Nucleus accumbens (tissue), 56 donors: ENCODE measurements around the gene AGO4.
"Not testable (repeated sequence)": the region's sequence is repeated elsewhere in the genome, so short reads cannot be mapped to it uniquely, and the experiment has no call there.

Experiments
- DNase-seq, 56 donors: peaks; one replicate each; lab custom pipeline; 2025; lab: John Stamatoyannopoulos, UW

AGO4 gene

GRCh38 chr1:35810096-35810881 lies 2.5 kb downstream of the AGO4 start:
- peak in 18 of 56 donors; percentile 1 to 76 (median 10) for DNase-seq

- not testable (repeated sequence) for DNase-seq
Observed at GRCh38 chr1:35812754-35813153, 4.9 kb downstream of the AGO4 start.

- no peak for DNase-seq
Observed at GRCh38 chr1:35825255-35825654, 17.4 kb downstream of the AGO4 start.

- no peak for DNase-seq
Observed at GRCh38 chr1:35832276-35832905, 24.6 kb downstream of the AGO4 start.

- no peak for DNase-seq
Observed at GRCh38 chr1:35833395-35833794, 25.6 kb downstream of the AGO4 start.

GRCh38 chr1:35834218-35834617 lies 26.4 kb downstream of the AGO4 start:
- DNase-seq, result no peak

- no peak for DNase-seq
Observed at GRCh38 chr1:35835398-35835797, 27.6 kb downstream of the AGO4 start.

DNA sequence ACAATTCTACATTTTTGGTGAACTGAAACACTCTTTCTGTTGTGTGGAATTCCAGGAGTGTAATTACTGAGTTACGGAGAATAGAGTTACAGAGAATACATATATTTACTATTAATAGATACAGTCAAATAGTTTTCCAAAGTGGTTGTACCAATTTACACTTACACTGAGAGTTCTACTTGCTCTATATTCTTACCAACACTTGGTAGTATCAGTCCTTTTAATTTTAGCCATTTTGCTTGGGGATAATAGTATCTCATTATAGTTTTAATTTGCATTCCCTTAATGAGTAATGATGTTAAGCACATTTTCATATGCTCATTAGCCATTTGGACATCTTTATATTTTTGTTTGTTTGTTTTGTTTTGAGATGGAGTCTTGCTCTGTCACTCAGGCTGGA lies 28.9 kb downstream of the AGO4 start:
- DNase-seq, result no peak

DNA sequence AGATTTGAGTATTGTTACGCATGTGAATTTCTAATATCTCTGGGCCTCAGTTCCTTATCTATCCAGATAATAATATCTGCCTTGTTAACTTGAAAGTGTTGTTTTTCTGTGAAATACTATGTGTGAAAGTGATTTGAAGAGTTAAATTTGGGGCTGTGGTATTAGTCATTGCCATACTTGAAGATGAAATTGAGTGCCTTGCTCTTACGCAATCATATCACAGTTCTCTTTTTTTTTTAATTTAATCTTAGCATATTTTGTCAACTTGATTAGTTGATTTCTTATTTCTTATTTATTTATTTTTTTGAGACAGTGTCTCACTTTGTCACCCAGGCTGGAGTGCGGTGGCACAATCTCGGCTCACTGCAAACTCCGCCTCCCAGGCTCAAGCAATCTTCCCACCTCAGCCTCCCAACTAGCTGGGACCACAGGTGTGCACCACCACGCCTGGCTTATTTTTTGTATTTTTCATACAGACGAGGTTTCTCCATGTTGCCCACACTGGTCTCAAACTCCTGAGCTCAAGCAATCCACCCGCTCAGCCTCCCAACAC lies 31.0 kb downstream of the AGO4 start:
- no peak for DNase-seq

- no peak for DNase-seq
Observed at GRCh38 chr1:35844826-35845225, 37.0 kb downstream of the AGO4 start.

GRCh38 chr1:35845766-35846165 lies 38.0 kb downstream of the AGO4 start:
- peak in 34 of 56 donors; percentile 0 to 47 (median 18) for DNase-seq

DNA sequence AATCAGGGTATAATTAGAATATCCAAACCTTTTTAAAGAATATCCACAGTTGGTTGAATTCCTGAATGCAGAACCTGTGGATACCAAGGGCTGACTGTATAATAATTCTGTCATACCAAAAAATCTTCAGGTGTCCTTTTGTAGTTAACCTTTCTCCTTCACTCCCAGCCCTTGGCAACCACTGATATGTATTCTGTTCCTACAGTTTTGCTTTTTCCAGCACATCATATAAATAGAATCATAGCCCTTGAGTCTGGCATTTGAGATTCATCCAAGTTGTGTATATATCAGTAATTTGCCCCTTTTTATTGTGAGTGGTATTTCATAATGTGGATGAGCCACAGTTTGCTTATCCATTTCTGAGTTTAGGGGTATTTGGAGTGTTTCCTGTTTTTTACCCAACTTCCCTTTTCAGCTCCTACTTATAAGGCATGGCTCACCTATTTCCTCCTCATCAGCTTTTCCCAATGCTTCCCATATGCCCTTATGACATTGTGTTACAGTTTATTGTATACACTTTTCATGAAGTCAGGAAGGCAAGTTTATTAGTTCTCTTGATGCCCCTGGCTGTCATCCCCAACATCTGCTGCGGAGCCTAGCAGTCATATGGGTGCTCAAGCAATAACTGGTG lies 40.2 kb downstream of the AGO4 start:
- DNase-seq, result no peak

DNA sequence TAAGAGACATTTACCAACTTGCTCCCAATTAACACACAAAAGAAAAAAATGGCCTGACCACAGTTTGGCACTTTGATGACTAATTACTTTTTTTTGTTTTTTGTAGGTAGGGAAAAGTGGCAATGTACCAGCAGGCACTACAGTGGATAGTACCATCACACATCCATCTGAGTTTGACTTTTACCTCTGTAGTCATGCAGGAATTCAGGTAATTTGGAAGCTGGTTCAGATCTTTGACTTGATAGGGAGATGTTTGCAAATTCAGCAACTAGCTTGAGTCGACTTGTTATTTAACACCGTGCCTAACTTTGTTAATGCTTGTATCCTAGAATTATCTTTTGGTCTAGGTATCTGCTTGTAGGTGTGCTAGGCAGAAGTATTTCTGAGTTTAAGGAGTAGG lies 42.2 kb downstream of the AGO4 start:
- DNase-seq, result no peak

GRCh38 chr1:35850716-35851115 lies 42.9 kb downstream of the AGO4 start:
- DNase-seq, result no peak

DNA sequence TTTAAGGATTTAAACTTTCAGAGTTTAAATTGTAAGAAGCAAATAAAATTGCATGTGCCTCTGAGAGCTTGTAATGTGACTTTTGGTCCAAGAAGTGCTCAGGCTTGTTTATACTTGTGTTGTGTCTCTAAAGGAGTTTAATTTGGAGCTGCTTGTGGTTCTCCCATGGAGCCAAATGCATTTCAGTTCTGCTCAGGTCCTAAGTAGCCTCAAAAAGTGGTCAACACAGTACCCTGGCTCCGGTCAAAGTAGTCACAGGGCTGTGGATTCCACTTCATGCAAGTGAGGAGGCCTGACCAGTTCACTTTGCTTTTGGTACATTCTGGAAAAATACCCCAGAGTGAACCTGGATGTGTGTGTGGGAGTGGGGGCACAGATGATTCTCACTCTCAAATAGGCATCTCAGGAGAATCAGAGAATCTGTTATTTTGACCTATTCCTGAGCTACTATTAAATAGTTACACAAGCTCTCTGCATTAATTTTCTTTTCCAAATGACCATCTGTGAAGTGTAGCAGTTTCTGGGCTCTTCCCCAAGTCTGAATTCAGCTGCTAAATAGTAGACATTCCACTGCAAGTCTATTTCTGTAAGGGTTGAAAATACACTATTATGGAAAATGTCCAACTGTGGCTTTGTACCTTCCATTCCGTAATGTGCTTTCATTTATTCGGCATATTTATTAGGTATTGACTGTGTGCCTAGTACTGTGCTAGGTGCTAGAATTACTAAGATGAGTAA lies 43.5 kb downstream of the AGO4 start:
- peak in 4 of 56 donors; percentile 12 to 25 (median 18) for DNase-seq

DNA sequence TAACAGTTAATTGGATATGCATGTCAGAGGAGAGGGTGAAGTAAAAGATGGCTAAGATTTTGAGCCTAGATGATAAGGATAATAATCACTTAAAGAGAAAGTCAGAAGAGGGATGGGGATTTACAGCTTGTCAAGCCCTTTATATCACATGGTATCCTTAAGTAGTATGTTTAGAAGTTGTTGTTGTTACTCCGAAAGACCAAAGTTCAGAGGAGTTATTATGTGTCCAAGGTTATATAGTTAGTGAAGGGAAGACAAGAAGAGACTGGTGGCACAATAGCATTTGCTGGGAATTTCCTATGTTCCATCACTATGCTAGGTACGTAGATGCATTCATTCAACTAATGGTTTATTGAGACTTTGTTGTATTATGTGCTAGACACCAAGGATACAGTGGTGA lies 44.4 kb downstream of the AGO4 start:
- no peak for DNase-seq

- no peak for DNase-seq
Observed at GRCh38 chr1:35854989-35855700, 47.3 kb downstream of the AGO4 start.

DNA sequence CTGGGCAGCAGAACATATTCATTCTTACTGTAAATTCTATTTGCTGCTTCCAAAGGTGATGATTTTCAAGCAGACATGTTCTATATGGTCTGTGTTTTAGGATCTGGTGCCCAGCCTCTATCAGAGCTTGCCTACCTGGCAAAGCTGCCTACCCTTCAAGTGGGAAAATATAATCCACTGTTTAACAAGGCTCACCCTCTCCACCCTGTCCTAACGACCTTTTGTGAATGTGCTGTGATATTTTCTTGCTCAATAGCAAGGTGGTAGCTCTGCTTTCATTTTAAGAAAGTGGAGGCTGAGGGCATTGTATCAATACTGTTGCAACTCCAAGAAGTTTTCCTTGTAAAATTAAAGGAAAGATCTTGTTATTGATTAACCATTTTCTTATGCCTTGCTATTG lies 49.1 kb downstream of the AGO4 start:
- DNase-seq, result no peak

DNA sequence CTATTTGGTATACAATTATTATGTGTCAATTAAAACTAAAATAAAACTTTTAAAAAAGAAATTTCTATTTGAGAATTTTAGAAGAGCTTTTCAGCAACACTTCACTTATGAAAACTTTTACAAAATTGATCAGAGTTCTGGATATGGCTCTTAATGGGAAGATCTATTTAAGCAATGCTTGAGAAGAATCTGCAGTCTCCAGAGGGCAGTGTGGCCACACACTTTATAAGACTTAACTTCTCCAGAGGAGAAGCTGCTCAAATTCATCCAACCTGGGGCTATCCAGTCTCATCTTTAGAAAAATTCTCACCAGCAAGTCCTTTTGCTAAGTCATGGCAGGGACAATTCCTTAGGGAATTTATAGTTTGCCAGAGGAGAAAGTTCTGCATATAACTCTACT lies 50.0 kb downstream of the AGO4 start:
- DNase-seq, result no peak

GRCh38 chr1:35860696-35861095 lies 52.9 kb downstream of the AGO4 start:
- no peak for DNase-seq
